K562 (cell line): ENCODE results near the gene RCE1. TPM values are rescaled to one million over a fixed set of nuclear protein-coding genes. Genes with fewer than 3 reads are reported as not detected.

Experiments used
- ATAC-seq: fragments of 200-7000 bp; cut with Tn5 transposase; 3 replicates; pipeline ENCODE4 v1.9.1; 2020; ENCODE audit warnings: moderate library complexity
- BruUV-seq: library from RNA; stranded (reverse); fragments of 400-500 nt; replicated peaks from 2 replicates; lab custom pipeline; 2021; lab: Mats Ljungman, UMichigan
- CTCF ChIA-PET: fragments of 300-600 bp; formaldehyde crosslinking; extraction: SDS; loops from one replicate; lab custom pipeline; 2021; ENCODE audit warnings: low intra/inter-chr PET ratio; lab: Yijun Ruan, JAX
- POLR2A ChIA-PET: fragments of 300-600, 350-650 bp; sonication (Branson Sonifier 250); formaldehyde crosslinking; extraction: SDS; loops from one replicate; lab custom pipeline; 2021; ENCODE audit warnings: antibody characterized with exemption, inconsistent platforms; lab: Yijun Ruan, JAX
- DNase-seq, 4 experiments: peaks; one replicate each; pipeline versions ENCODE4 v3.0.0 to v3.0.0-alpha.2; 2011 to 2018; ENCODE audit warnings: low spot score in 3 of 4, mixed read lengths in 3 of 4; ENCODE audit errors: extremely low read depth in 1 of 4
- FAIRE-seq: peaks from 2 replicates; lab custom pipeline; 2011; peaks lifted over from hg19 to GRCh38; lab: Jason Lieb, UNC
- H2AFZ ChIP-seq: 2 replicates; pipeline ENCODE4 v1.6.0; 2011; ENCODE audit warnings: low read depth, low read length, control low read depth, inconsistent platforms
- H3K27ac ChIP-seq: fragments of 200-600 bp; 3 replicates; pipeline ENCODE4 v1.8.0; 2011; ENCODE audit warnings: low read depth, mild to moderate bottlenecking, control low read depth, inconsistent platforms, low read length, moderate library complexity, mixed read lengths; ENCODE audit errors: extremely low read depth
- H3K27me3 ChIP-seq, 2 experiments: fragments of 300-600 bp in 1 of 2; 2 replicates in 1 of 2; 3 replicates in 1 of 2; pipeline versions ENCODE4 v1.6.0 to v1.8.0; 2011; ENCODE audit warnings: inconsistent platforms in 2 of 2, low read length in 2 of 2, mild to moderate bottlenecking in 1 of 2, mixed read lengths in 1 of 2, moderate library complexity in 1 of 2; ENCODE audit not compliant: control insufficient read depth in 2 of 2, insufficient read depth in 2 of 2
- H3K36me3 ChIP-seq: fragments of 300-600 bp; 3 replicates; pipeline ENCODE4 v1.8.0; 2011; ENCODE audit warnings: mild to moderate bottlenecking, low read length, inconsistent platforms; ENCODE audit not compliant: control insufficient read depth, insufficient read depth
- H3K4me1 ChIP-seq, 2 experiments: fragments of 200-600 bp in 1 of 2; replicated peaks in 1 of 2; 2 replicates in 1 of 2; 3 replicates in 1 of 2; pipeline versions ENCODE4 v1.5.1 to v1.8.0; 2011; ENCODE audit warnings: inconsistent platforms in 2 of 2, low read length in 2 of 2, mild to moderate bottlenecking in 1 of 2, mixed read lengths in 1 of 2, moderate library complexity in 1 of 2; ENCODE audit not compliant: control insufficient read depth in 2 of 2, insufficient read depth in 2 of 2
- H3K4me2 ChIP-seq: 2 replicates; pipeline ENCODE4 v1.6.1; 2011; ENCODE audit warnings: low read length, control low read depth, inconsistent platforms, mixed read lengths; ENCODE audit not compliant: insufficient read depth
- H3K4me3 ChIP-seq: fragments of 200-600 bp; sonication (generic), shearing (Covaris generic); 2 replicates; pipeline ENCODE4 v1.5.1; 2016; ENCODE audit warnings: control low read depth, inconsistent platforms
- H3K79me2 ChIP-seq: fragments of 200-600 bp; 3 replicates; pipeline ENCODE4 v1.8.0; 2011; ENCODE audit warnings: low read length, inconsistent platforms; ENCODE audit not compliant: control insufficient read depth, insufficient read depth
- H3K9ac ChIP-seq, 2 experiments: 2 replicates each; pipeline versions ENCODE4 v1.6.0 to v1.6.1; 2011; ENCODE audit warnings: low read depth in 2 of 2, low read length in 2 of 2, control low read depth in 1 of 2, inconsistent platforms in 1 of 2, mild to moderate bottlenecking in 1 of 2, mixed read lengths in 1 of 2; ENCODE audit not compliant: insufficient read depth in 1 of 2
- H3K9me1 ChIP-seq: one replicate; pipeline ENCODE4 v1.6.0; 2011; ENCODE audit warnings: inconsistent platforms, mild to moderate bottlenecking, low read length, moderate library complexity; ENCODE audit not compliant: control insufficient read depth, insufficient read depth
- H3K9me3 ChIP-seq: replicated peaks from 2 replicates; pipeline ENCODE4 v1.5.1; 2011; ENCODE audit warnings: low read depth, low read length, inconsistent platforms; ENCODE audit not compliant: control insufficient read depth, insufficient read depth
- H4K20me1 ChIP-seq: replicated peaks from 2 replicates; pipeline ENCODE4 v1.6.1; 2011; ENCODE audit warnings: low read length, inconsistent platforms, mixed read lengths; ENCODE audit not compliant: control insufficient read depth, insufficient read depth
- MCM7 ChIP-seq, 2 experiments: fragments of 450-650 bp; IDR thresholded peaks; 2 replicates each; pipeline ENCODE4 v1.6.1; 2016 to 2018
- POLR2AphosphoS2 ChIP-seq: IDR thresholded peaks from 2 replicates; pipeline ENCODE4 v1.6.1; 2012; ENCODE audit warnings: low read length, improper control_type of control experiment
- POLR2G ChIP-seq: fragments of 200-400 bp; formaldehyde crosslinking; IDR thresholded peaks from 2 replicates; pipeline ENCODE4 v1.6.1; 2017; ENCODE audit warnings: low read depth, mild to moderate bottlenecking, antibody characterized with exemption, low read length, moderate library complexity
- RB1 ChIP-seq: fragments of 450-650 bp; IDR thresholded peaks from 2 replicates; pipeline ENCODE4 v1.6.1; 2017; ENCODE audit warnings: low read depth, mild to moderate bottlenecking
- WGBS: fragments of 100-300 bp; shearing (Covaris generic); methylation state at CpG from one replicate; pipeline ENCODE4 v1.1.6; 2016; ENCODE audit warnings: low coverage, mixed read lengths; ENCODE audit not compliant: insufficient coverage; ENCODE audit errors: missing lambda C conversion rate; 5-methylcytosine and 5-hydroxymethylcytosine counted together
- in situ Hi-C: fragments of 300-500 bp; cut with MboI; formaldehyde crosslinking; loops from 4 replicates; pipeline ENCODE4 v1.15.0; 2018; ENCODE audit warnings: inconsistent platforms, mixed read lengths
- intact Hi-C: fragments of 100-400 bp; cut with micrococcal nuclease; formaldehyde crosslinking; loops from 2 replicates; pipeline ENCODE4 v1.14.2; 2022
- polyA plus RNA-seq, 8 experiments: library from polyadenylated mRNA; depleted of rRNA in 4 of 8; stranded (reverse) in 5 of 8; unstranded in 3 of 8; fragments of >200 nt; fragmentation: Nextera tagmentation in 2 of 8; fragmentation: Illumina TruSeq in 1 of 8; extraction: Ambion mirVana in 2 of 8; extraction: Trizol in 1 of 8; gene quantifications; 2 replicates each; pipeline versions ENCODE4 v1.2.1 to v1.2.3, GENCODE V29; 2011 to 2014; ENCODE audit warnings: inconsistent platforms in 1 of 8, missing spikeins in 1 of 8
- total RNA-seq, 7 experiments: library from RNA; depleted of rRNA in 6 of 7; stranded (reverse); fragments of >200 nt in 6 of 7; fragmentation: Illumina TruSeq in 2 of 7; extraction: Trizol in 2 of 7; gene quantifications; 2 replicates each; pipeline versions ENCODE4 v1.2.1 to v1.2.3, GENCODE V29; 2011 to 2021; ENCODE audit warnings: low replicate concordance in 1 of 7

The RCE1 gene
- total and polyA plus RNA-seq, 9 of the 15 experiments (the other 6 are each of a cell fraction or from before 2014, with no cell fraction given), result 0.75 to 41.5 (median 15.1) TPM

GRCh38 chr11:66849501-66850234 lies 6.4 kb downstream of the RCE1 start:
- H3K9ac ChIP-seq, result peak overlapping the region in 1 of 2 experiments; percentile 31; a peak in 1 of 4 replicates
- H3K27ac ChIP-seq, result no peak overlapping the region
- peaks cover 52% of the 10 kb centered on the region; the same call in 2 of the 3 replicates for H3K36me3 ChIP-seq

GRCh38 chr11:66850235-66850587 lies 7.0 kb downstream of the RCE1 start:
- POLR2A ChIA-PET, result interaction anchor here (1.1 kb wide), 1 partner anchor 10 kb away, joined by 3 read pairs; no protein-coding TSS in a partner anchor
- intact Hi-C loops, result no loop called here
- Histone ChIP-seq H4K20me1 (no peaks in the 10 kb centered on the region), H3K4me1 (peaks cover 4 to 54% of the 10 kb centered on the region in 2 experiments; a peak in 3 of 5 replicates), H3K79me2 (peaks cover 4% of the 10 kb centered on the region; the same call in 1 of the 3 replicates), H3K27me3 (no peaks in the 10 kb centered on the region), H2AFZ (no peak overlapping the region), H3K9ac (no peak overlapping the region; a peak in 1 of 4 replicates), H3K4me2 (no peak overlapping the region), H3K9me3 (no peaks in the 10 kb centered on the region), H3K27ac (no peak overlapping the region), H3K9me1 (no peaks in the 10 kb centered on the region), H3K4me3 (no peak overlapping the region), H3K36me3 (peaks cover 47% of the 10 kb centered on the region; the same call in 2 of the 3 replicates)
- ATAC-seq (no peak), DNase-seq (no peak), FAIRE-seq (no peak)
- BruUV-seq, result no TSS peak
- WGBS, result 92% methylated on average over 8 of the region's 10 CpGs
- CTCF ChIA-PET, result no interaction called here
- in situ Hi-C loops, result loop anchor here (5.0 kb wide), 1 partner anchor 127 kb away; the partner anchor contains the start of gene C11orf86
- TF ChIP-seq RB1, result no peak
- 0 out of 2 replicates have a peak, but pooled peaks have one; percentile 25 for TF ChIP-seq POLR2G

More at GRCh38 chr11:66849501-66850234, 6.4 kb downstream of the RCE1 start:
- no peaks in the 10 kb centered on the region for H4K20me1 ChIP-seq
- DNase-seq, result no peak
- ChIA-PET POLR2A (interaction anchor here (0.6 to 1.5 kb wide), 4 partner anchors 10 to 411 kb away, joined by 3 to 10 read pairs (median 3); partner anchors contain the start of gene MRPL11), CTCF (no interaction called here)
- no peak for TF ChIP-seq POLR2AphosphoS2
- no peak for TF ChIP-seq MCM7 (IDR thresholded peaks at IDR 0.05)
- 0 out of 2 replicates have a peak, but pooled peaks have one; percentile 24 for TF ChIP-seq POLR2G
- H3K4me2 ChIP-seq, result no peak overlapping the region
- intact Hi-C loops, result no loop called here
- no peak for FAIRE-seq
- no peaks in the 10 kb centered on the region for H3K9me1 ChIP-seq
- H3K9me3 ChIP-seq, result no peaks in the 10 kb centered on the region
- peaks cover 9% of the 10 kb centered on the region for H3K79me2 ChIP-seq
- no peak overlapping the region for H2AFZ ChIP-seq
- ATAC-seq, result no peak
- WGBS, result 86% methylated on average over 17 of the region's 22 CpGs
- peaks cover 6 to 51% of the 10 kb centered on the region in 2 experiments; a peak in 3 of 5 replicates for H3K4me1 ChIP-seq
- H3K27me3 ChIP-seq, result no peaks in the 10 kb centered on the region
- H3K4me3 ChIP-seq, result no peak overlapping the region
- BruUV-seq, result no TSS peak
- in situ Hi-C loops, result loop anchor here (5.0 kb wide), 1 partner anchor 128 kb away; the partner anchor contains the start of gene C11orf86
